ENCODE results near the gene AUP1. TPM values are rescaled to one million over a fixed set of nuclear protein-coding genes. Genes with fewer than 3 reads are reported as not detected.

AUP1 gene
- total RNA-seq, 1 experiment from 2014 or later = 91.5 TPM

DNA sequence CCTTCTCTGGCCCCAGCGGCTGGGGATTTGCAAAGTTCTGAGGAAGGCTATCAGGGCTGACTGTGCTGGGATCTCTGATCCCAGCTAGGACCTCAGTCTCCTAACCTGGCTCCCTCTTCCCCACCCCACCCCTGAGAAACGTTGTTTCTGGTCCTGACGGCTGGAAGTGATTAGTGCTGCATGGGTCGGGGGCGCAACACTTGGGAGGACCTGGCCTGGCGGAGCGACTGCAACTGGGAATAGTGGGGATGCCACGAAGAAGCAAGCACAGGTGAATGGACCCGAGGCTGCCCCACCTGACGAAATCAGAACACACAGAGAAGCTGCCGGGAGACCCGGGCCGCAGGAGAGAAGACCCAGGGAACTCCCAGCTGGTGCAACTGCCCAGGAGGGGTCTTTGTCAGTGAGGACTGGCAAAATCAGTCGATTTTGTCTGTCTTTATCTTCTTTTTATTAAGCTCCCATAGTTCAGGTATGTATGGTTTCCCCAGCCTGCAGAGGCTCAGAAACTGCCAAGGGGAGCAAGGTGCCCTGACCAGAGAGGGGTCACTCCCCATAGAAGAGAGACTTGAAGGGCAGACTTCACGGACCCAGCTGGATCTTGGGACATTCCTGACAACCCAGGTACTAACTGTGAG, 29.4 kb downstream of the AUP1 start:
- Histone ChIP-seq H3K14ac (ENCODE audit: insufficient read depth, low read length) (no peak overlapping the region), H3K27me3 (ENCODE audit: insufficient read depth, low read length) (peaks cover 91% of the 10 kb centered on the region), H3K23ac (ENCODE audit: insufficient read length, low read depth, low read length) (no peak overlapping the region), H2BK12ac (ENCODE audit: insufficient read length, low read depth, low read length) (no peak overlapping the region), H3K79me1 (ENCODE audit: insufficient read depth, low read depth, low read length, poor library complexity, severe bottlenecking) (no peaks in the 10 kb centered on the region), H3K18ac (ENCODE audit: insufficient read length, low read depth, low read length) (no peak overlapping the region), H3K4me2 (ENCODE audit: insufficient read depth, insufficient read length, low read length) (peak overlapping the region; percentile 59), H2AK5ac (ENCODE audit: insufficient read length, low read length) (no peak overlapping the region), H4K8ac (replicated peaks; ENCODE audit: insufficient read length, low read depth, low read length) (no peak overlapping the region), H4K20me1 (ENCODE audit: control insufficient read depth, insufficient read depth, insufficient read length) (no peaks in the 10 kb centered on the region), H3K56ac (ENCODE audit: insufficient read length, low read depth, low read length) (no peak overlapping the region), H3K27ac (ENCODE audit: insufficient read length, low read depth, low read length) (no peak overlapping the region), H2AFZ (ENCODE audit: low read length) (no peak overlapping the region), H4K5ac (ENCODE audit: insufficient read length, low read depth, low read length) (no peak overlapping the region), H3K4me1 (ENCODE audit: insufficient read depth, low read length) (peaks cover 2% of the 10 kb centered on the region; the same call in 1 of the 2 replicates), H2BK5ac (ENCODE audit: insufficient read length, low read length) (no peak overlapping the region), H3K9me3 (ENCODE audit: control insufficient read depth, low read depth, low read length) (no peaks in the 10 kb centered on the region), H2BK15ac (ENCODE audit: low read depth, low read length) (no peak overlapping the region), H4K91ac (ENCODE audit: insufficient read length, low read depth, low read length) (no peak overlapping the region), H3T11ph (ENCODE audit: low read length) (no peak overlapping the region), H3K79me2 (ENCODE audit: insufficient read depth, low read length) (no peaks in the 10 kb centered on the region), H2BK120ac (ENCODE audit: low read depth, low read length, poor library complexity, severe bottlenecking) (no peak overlapping the region), H2BK20ac (ENCODE audit: low read depth, low read length, poor library complexity, severe bottlenecking) (no peak overlapping the region), H3K9ac (ENCODE audit: extremely low read depth, insufficient read length, low read length) (no peak overlapping the region), H3K23me2 (ENCODE audit: insufficient read length, low read depth, low read length, poor library complexity, severe bottlenecking) (peaks cover 41% of the 10 kb centered on the region), H3K4ac (ENCODE audit: low read depth, low read length) (no peak overlapping the region)
- H3K4me1 Mint-ChIP-seq = peaks cover 52 to 64% of the 10 kb centered on the region in 2 experiments
- peaks cover 100% of the 10 kb centered on the region for H3K27me3 Mint-ChIP-seq (ENCODE audit: low read depth)
- peak overlapping the region; percentile 70 to 75 for H3K4me3 Mint-ChIP-seq
- WGBS (ENCODE audit: extremely low coverage, insufficient read length, low lambda C conversion rate) = no CpG with 5 or more reads among the region's 15 CpGs
- no peak for DNase-seq
- 0 out of 7 replicates have a peak overlapping the region, but pooled peaks of 1 of the 3 experiments have one; percentile 31 for H3K27ac Mint-ChIP-seq
- H3K9me3 Mint-ChIP-seq = peaks cover 2 to 5% of the 10 kb centered on the region in 2 experiments; a peak in 3 of 5 replicates
- TF ChIP-seq, protein P1, sequence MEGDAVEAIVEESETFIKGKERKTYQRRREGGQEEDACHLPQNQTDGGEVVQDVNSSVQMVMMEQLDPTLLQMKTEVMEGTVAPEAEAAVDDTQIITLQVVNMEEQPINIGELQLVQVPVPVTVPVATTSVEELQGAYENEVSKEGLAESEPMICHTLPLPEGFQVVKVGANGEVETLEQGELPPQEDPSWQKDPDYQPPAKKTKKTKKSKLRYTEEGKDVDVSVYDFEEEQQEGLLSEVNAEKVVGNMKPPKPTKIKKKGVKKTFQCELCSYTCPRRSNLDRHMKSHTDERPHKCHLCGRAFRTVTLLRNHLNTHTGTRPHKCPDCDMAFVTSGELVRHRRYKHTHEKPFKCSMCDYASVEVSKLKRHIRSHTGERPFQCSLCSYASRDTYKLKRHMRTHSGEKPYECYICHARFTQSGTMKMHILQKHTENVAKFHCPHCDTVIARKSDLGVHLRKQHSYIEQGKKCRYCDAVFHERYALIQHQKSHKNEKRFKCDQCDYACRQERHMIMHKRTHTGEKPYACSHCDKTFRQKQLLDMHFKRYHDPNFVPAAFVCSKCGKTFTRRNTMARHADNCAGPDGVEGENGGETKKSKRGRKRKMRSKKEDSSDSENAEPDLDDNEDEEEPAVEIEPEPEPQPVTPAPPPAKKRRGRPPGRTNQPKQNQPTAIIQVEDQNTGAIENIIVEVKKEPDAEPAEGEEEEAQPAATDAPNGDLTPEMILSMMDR (conservative IDR thresholded peaks at IDR 0.05) = no peak
- peaks cover 8 to 15% (median 13%) of the 10 kb centered on the region in 3 experiments for H3K36me3 Mint-ChIP-seq (ENCODE audit: insufficient read depth in 1 of 3, low read depth in 3 of 3)

Measured in H9 (cell line).